HG02642 (cell line): ENCODE measurements around the gene ASGR1.
A peak's percentile ranks its signal among the peaks of the same experiment; 100 is the strongest.

Experiments
- ATAC-seq: cut with Tn5 transposase; IDR thresholded peaks from one replicate; pipeline ENCODE4 v1.9.1; 2021; ENCODE audit warnings: mild to moderate bottlenecking; ENCODE audit not compliant: unreplicated experiment, poor library complexity

Gene ASGR1

DNA sequence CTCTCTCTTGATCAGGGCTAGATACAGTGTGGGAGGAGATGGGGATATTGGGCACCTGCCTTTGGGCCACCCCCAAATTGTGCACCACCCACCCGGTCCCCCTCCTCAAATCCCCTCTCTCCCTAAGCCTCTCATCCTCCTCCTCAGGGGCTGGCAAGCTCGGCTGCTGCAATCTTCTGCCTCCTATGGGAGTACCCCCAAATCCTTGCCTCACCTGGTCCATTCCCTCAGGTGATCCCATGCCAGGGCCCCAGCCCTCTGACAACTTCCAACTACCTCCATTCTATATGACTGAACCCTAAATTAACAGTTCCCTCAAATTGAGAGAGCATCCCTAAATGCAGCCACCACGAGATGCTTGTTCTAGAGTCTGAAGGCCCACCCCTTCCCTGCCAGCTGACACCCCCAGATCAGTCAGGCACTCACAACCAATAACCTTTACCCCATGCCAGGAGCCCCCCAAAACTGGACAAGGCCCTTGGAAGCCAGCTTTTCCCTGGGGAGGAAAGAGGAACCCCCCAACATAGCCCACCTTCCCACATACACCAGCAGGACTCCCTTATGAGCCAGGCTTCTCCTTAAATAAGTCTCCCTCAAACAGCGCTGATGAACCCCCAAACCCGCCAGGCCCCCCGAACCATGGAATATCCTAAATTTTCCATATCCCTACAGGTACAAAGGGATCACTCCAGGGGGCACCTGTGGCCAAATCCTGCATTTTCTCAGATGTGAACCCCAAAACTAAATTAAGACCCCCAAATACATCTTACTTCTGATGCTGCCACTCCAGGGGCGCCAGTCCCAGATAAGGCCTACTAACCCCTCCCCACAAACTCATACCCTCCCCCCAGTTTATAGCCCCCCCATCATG, 37.3 kb upstream of the ASGR1 start:
- ATAC-seq = no peak

GRCh38 chr17:7215652-7216180, 36.5 kb upstream of the ASGR1 start:
- ATAC-seq = no peak

DNA sequence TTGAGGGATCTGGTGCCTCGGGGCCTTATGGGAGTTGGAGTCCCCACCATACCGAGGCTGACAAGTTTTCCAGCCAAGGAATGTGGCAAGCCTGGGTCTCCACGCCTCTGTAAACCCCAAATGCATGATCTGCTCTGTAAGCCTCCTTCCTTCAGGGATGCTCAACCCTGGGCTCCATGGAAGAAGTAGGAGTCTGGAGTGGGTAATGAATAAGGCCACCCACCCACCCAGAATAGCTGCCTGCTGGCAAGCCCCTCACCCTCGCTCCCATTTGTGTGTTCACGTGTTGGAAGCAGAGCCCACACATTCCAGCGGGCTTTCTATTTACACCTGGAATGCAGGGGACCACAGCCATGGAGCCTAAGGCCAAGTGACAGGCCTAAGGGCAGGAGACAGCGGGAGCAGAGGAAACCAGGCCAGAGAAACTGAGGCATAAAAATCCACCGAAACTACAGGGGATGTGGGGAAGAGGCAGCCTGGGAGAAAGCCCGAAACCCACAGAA, 36.0 kb upstream of the ASGR1 start:
- no peak for ATAC-seq

DNA sequence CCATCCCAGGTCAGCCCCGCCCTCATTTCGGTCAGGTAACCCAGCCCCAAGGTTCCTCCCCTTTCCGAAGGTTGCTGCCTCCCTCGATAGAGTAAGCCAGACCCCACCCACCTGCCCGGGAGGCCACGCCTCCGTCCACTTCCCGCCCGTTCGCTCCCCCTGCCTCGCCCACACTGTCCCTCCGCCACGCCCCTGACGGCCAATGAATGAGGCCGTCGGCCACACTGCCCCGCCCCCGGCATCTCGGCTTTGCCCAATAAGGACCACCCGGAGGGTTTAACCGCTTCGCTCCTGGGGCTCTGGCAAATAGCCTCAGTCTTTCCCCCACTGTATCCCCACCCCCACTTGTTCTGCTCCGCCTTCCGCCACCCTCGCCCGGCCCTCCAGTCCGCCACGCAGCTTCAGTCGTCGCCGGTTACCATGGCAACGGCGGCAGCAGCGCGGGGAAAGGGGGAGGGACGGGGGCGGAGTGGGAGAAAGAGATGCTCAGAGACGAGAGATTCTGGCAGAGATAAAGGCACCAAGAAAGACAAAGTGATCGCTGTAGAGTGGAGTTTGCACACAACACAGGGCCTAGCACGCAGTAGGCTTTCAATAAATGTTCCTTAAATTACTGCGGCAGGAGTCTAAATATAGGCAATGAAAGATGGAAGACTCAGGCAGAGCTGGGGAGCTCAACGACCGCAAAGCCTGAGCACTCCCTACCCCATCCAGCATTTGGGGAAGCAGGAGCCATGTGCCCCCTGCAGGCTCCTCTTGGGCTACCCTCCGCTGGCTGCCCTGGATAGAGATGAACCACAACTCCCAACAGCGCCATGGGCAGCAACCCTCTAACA, 35.3 kb upstream of the ASGR1 start:
- ATAC-seq = peak; percentile 83

GRCh38 chr17:7213895-7214299, 34.7 kb upstream of the ASGR1 start:
- peak; percentile 6 for ATAC-seq

DNA sequence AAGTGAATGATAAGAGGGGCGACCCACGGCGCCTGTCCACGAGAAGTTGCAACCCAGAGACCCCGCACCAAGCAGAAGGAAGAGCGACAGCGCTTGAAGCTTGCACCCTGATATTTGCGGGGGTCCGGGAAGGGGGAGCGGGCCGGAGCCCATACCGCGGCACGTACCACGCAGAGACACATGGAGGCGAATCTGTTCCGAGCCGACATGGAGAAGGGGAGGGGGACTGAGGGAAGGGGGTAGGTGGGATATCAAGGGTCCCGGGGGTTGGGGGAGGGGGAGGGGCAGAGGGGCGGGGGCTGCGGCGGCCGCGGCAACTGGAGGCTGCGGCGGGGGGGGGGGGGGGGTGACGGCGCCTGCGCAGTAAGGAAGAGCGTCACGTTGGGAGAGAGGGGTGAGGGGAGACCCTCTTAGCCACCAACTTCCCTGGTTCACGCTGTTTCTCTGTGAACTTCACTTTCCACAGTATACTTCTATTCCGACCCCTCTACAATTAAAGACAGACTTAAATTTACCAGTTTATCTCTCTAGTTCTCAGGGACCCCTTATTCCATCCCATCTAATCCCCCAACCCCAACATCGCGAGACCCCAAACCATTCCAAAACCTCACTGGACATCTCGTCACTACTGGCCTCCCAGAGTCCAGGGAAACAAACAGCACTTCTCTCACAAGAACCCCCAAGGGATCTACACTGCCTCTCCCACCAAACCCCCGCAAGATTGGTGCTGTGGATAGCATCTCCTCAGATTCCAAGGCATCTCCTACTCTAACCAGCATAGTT, 32.5 kb upstream of the ASGR1 start:
- no peak for ATAC-seq

DNA sequence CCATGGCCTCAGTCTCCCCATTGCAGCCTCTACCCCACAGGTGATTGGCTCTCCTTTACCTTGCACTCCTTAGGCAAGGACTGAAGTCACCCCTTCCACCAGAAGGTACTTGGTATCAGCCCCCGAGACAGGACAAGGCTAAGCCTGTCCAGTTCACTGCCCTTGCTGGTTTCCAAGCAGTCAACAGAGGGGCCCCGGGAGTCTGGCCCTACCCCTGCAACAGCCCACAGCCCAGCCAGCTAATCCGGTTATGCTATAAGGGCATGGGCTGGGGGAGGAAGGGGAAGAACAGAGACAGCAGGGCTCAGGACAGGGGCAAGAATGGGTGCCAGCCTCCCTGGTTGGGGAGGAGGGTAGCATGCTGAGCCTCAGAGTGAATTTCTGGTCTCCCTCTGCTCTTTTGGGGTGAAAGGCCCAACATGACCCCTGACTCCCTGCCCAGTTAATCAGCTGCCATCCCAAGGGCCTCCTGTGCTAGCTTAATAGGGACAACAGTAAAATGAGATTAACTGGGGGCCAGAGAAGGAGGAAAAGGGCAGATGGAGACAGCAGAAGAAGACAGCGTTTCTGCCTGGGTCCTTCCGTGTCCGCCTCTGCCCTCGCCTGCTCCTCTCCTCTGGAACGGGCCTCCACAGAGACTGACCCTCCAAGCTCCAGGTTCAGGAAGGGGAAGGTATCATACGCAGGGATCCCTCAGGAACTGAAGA, 29.7 kb upstream of the ASGR1 start:
- no peak for ATAC-seq

DNA sequence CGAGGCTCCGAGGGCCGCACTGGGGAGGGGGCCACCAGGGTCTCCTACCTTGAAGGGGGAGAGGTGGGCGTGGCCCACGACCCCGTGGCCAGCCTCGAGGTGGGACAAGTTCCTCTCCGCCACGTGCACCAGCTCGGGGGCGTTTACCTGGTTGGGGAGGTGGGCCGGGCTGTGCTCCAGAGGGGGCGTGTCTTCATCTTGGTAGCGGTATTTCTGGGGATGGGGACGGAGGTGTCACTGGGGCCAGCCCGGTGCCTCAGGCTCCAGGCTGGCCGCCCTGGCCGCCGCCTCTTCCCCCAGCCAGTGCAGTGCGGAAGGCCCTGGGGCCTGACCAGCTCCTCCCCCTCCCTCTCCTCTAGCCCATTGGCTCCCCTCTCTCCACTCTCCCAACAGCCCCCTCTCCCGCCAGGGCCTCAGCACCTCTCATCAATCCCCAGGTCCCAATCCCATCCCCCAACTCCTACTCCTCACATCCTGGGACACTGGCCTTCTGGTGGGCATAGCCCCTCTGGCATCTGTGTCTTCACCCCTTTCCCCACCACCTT, 28.9 kb upstream of the ASGR1 start:
- ATAC-seq = no peak

- ATAC-seq = no peak
Observed at GRCh38 chr17:7207120-7208001, 28.2 kb upstream of the ASGR1 start.

- no peak for ATAC-seq
Observed at GRCh38 chr17:7205561-7205960, 26.4 kb upstream of the ASGR1 start.

GRCh38 chr17:7204828-7205461, 25.8 kb upstream of the ASGR1 start:
- ATAC-seq = peak; percentile 80

DNA sequence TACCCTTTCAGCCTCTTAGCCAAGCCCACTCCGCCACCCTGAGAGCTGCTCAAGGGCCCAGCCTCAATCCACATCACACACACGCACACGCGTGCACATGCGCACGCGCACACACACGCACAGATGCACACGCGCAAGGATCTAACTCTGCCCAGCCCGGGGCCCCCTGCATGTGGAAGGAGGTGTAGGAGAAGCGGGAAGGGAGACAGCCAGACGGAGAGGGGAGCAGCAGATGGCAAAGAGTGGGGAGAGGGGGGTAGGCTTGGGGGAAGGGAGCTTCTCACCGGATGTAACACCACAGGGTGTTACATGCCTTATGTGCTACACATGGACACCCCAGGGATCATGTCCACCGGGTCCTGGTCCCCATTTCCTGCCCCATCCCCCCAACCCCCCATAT, 25.2 kb upstream of the ASGR1 start:
- ATAC-seq = no peak

GRCh38 chr17:7203391-7203790, 24.2 kb upstream of the ASGR1 start:
- ATAC-seq = no peak

GRCh38 chr17:7196651-7197401, 17.7 kb upstream of the ASGR1 start:
- ATAC-seq = no peak

DNA sequence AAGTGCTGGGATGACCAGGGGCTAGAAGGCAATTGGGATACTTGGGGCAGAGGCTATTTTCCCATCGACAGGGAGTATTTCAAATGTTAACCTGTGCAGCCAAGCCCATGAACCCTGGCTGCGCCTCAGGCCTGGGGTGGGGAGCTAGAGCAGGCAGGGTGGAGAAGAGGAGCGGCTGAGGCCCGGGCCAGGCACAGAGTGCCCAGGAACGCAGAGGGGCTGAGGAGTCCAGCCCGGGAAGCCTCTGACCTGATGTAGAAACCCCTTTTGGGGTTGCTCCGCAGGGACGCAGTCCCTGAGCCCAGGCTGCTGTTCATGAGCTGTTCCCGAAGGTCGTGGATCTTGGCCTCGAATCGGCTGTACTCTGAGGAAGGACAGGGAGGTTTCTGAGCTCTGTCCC, 16.8 kb upstream of the ASGR1 start:
- ATAC-seq = no peak

DNA sequence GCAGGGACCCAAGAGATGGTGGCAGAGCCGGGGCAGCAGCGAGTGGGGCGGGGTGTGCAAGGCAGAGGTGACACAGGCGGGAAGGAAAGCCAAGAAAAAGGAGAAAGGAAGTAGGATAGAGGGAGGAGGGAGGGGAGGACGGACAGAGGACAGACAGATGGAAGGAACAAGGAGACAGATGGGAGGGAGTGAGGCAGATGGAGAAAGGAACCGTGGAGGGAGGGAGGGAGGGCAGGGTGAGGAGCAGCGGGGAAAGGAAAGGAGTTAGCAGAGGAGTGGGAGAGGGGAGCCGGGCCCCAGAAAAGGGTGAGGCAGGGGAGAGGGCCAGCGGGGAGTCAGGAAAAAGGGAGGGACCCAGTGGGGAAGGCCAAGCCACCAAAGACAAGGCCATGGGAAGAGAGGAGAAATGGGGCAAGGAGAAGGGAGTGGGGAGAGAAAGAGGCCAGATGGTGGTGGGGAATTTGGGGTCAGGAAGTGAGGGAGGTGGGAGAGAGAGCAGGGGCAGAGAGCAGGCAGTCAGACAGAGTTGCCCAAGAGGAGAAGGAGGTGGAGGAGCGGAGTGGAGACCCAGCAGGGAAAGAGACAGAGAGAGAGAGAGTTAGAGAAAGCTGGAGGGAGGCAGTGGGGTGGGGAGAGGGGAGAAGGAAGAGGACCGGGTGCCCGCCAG, 13.2 kb upstream of the ASGR1 start:
- ATAC-seq = no peak
